ENCODE data around the gene GSE1.

- TF ChIP-seq POLR2A (IDR thresholded peaks at IDR 0.05; ENCODE audit: low read length) (no peak), GATA1 (IDR thresholded peaks at IDR 0.05; ENCODE audit: low read depth, low read length) (no peak)
Measured at GRCh38 chr16:85592700-85593493, 20.2 kb upstream of the GSE1 start.
